GM19023 (cell line): ENCODE measurements around the gene CTBP2.

Experiments
- ATAC-seq: cut with Tn5 transposase; IDR thresholded peaks from one replicate; pipeline ENCODE4 v1.9.1; 2021; ENCODE audit warnings: mild to moderate bottlenecking, moderate library complexity; ENCODE audit not compliant: unreplicated experiment

The CTBP2 gene

DNA sequence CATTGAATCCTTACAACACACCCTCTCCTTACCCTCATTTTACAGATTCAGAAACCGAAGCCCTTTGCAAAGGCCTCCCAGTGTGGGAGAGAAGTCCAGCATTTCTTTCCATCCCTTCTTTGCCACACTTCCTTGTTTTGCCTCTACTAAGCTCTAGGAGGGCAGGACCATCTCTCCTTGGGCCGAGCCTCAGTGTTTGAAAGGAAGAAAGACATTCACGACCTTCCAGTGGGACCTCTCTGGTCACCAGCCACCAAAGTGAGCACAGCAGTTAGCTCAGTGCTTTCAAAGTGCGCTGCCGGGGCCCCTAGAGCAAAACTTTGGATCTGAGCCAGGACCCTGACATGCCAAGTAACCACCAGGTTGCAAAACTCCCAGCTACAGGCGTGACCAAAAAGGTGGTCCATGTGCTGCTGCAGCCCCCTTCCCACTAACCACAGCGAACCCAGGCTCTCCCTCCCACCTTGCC lies 12.4 kb downstream of the CTBP2 start:
- ATAC-seq = no peak

DNA sequence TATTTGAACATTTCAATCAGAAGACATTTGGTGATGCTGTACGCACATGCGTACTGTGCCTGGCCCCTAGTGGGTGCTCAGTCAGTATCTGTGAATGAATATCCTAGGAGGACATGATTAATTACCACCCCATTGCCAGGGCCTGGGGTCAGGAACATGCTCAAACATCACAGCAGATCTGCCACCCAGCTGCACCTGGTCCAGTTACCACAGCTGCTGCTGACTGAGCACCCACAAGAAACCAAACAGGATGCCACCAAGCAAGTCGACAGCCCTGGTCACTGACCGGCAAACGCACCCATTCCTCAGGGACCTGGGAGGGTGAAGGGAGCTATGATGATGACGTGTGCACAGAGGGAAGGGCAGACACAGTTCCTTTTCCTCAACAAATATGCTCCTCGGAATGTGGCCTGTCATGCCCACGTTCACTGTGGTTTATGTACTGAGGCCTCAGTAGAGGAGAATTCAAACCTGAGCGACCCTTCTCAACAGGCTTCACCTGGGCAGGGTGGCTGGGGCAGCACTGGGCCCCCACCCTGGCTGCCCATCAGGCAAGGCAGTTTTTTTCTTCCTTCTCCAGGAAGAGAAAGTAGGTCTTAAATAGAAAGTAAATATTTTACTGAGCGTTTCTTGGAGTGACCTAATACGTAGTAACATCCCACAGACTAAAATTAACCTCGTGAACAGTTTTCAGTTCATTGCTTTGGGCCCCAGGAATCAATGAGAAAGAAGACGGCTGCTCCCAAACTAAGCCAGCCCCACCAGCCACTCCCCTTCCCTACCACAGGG lies 13.4 kb downstream of the CTBP2 start:
- no peak for ATAC-seq

DNA sequence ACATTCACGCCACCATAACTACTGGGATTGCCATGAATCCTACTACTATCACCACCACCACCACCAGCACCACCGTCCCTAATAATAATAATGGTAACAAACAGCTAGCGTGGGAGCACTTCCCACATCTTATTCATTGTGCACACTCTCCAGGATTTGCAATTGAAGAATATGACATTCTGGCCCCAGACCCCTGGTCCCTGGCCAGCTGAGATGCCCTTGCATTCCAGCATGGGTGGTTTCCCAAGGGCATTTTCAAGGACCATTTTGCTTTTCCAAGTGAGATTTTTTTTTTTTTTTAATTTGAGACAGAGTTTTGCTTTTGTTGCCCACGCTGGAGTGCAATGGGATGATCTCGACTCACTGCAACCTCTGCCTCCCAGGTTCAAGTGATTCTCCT lies 14.7 kb downstream of the CTBP2 start:
- ATAC-seq = no peak

DNA sequence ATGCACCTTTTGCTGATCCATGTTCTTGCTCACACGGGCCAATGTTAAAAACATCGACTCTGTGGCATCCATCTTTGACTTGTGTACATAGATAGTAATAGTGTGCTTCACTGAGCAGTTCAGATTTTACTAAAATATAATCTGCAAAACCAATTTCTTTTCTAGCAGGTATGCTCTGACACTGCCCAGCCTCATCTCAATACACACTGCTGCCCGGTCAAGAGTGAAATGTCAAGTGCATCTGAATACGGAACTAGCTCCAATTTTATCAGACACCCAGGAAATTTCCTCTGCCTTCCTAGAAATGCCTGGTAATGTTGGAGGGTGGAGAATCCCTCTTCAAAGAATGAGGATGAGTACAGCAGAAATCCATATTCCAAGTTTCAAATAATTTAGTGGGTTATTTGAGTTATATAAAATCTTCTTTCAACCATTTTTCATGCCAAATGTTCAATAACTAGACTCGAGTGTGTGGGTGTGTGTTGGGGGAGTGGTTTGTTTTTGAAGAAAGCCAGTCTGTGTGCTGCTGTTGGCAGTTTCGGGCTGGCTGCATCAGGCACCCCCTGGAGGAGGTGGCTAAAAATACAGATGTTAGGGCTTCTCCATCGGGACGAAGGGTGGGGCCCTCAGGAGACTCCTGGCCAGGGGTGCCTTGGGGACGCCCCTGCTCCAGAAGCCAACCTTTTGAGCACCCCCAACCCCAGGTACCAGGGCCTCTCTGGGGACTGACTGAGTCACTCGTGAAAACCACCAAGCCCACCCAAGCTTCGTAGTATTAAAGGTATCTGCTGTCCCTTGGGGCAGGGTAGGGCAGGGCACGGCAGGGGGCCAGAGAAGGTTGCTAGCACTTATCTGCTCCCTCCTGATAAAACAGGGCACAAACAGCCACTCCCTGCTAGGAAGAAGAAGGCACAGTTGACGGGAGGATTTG lies 15.4 kb downstream of the CTBP2 start:
- no peak for ATAC-seq

DNA sequence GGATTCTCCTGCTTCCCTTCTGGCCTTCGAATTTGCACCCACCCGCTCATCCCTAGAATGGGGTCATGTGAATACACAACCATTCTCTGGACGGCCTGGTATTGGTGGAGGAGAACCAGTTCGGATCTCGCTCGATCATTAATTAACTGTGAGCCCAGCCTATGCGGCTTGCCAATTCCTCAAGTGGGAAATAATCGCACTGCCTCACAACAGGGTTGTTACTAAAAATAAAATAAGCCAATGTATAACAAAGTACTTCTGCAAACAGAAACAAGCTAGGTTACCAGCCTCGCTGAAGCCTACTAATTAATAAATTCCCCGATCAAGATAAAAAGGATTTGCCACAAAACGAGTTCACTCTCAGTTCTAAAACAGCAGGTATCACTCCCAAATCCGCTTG lies 16.2 kb downstream of the CTBP2 start:
- ATAC-seq = no peak

DNA sequence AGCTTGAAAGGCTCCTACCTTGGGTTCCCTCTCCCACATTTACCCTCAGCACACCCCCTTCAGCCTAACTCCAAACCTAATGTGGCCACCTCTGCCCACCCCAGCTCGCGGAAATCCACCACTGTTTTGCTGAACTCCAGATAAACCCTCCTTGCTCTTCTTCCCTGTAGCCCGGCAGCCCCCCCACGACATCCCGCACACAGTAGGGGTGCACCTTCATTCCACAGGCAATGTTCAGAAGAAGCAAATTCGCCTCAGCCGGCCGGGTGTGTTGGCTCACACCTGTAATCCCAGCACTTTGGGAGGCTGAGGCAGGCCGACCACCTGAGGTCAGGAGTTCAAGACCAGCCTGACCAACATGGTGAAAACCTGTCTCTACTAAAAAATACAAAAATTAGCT lies 17.4 kb downstream of the CTBP2 start:
- ATAC-seq = no peak

DNA sequence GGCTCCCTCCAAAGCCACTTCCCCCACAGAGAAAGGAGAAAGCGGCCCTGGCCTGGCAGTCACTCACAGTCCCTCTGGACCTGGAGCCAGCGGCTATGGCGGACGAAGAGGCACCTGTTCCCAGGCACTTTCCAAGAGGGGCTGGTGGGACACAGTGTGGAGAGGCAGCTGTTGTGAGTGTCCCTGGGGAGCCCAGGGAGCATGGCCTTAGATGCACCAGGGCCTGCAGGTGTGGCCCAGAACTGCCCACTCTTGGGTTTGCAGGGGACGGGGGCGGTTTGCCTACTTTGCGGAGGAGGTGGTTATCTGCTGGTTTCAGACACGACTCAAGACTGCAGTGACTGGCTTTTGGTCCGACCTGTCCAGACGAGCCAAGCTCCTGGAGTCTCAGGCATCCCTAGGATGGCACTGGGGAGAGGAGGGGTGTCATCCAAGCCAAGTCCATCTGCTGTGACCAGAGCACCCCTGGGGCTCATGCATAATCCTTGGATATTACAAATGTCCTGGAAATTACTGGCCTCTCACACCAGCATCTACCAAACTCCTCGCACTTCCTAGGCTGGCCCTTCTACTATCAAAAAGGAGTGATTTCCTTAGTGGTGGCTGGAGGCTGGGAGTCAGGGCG lies 18.4 kb downstream of the CTBP2 start:
- ATAC-seq = no peak

DNA sequence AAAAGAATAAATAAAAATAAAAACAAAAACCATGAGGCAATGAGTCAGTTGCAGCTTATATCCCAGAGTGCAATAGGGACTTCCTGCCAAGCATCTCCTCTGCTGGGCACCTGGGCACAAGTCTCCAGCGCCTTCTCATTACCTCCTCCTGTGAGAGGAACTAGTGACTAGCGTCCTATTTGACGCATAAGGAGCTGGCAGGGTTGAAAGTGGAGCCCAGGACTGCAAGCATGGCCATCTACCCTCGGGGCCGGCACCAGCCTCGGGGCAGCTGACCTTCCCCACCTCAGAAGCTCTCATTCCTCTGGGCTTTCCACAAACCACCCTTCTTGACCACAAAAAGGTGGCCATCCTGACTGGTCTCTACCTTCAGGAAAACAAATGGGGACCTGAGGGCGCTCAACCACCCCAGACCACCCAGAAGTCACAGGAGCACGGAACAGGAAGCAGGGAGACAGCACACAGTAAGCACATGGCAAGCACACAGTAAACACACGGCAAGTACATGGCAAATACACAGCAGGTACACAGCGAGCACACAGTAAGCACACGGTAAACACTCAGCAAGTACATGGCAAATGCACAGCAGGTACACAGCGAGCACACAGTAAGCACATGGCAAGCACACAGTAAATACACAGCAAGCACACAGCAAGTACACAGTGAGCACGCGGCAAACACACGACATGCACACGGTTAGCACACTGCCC lies 19.1 kb downstream of the CTBP2 start:
- no peak for ATAC-seq

DNA sequence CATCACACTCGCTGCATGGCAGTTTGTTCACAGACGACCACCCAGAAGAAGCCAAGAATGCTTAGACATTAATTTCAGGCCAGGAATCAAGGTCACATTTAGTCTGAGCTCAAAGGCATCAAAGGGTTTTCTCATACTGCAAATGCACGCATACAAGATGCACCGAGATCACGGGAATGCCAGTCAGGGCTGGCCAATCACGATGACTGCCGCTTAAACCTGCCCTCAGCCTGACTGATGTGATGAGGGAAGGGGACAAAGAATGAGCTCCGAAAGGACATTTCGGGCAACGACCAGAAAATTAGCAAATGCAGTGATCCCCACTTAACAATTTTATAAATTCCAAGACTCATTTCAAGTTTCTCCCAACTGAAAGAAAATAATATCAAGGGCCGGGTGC lies 20.2 kb downstream of the CTBP2 start:
- ATAC-seq = no peak

DNA sequence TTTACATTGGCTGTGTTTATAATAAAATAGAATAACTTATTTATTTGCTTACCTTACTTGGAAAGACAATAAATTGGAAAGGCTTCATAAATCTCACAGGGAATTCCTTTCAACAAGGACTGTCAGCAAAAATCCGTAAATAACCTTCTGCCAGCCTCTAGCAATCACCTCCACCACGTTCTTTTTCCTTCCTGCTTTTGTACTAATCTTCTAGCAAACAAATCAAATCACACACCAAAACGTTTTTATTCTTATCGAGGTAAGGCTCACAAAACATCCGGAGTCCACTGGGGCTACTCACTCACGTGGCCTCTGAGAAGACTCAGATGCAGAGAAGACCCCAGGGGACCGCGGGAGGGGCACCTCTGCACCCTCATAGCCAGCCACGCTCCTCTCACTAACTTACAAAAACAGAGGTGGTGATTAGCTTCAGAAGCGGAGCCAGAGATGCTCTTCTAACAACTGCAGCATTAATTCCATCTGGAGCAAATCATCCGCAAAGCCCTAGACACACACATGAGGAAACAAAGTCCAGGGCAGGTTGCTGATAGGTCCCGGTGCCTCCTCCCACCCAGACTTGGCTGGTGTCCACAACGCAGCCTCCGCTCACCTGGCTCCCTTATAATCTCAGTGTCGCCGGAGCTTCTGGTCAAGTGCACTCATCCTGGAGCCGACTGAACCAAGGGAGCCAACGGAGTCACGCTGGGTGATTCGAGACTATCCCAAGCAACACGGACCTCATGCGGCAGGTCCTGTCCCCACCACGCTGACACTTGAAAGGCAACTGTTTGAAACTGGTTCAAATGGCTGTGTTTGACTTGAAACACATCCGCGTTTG lies 22.5 kb downstream of the CTBP2 start:
- no peak for ATAC-seq

DNA sequence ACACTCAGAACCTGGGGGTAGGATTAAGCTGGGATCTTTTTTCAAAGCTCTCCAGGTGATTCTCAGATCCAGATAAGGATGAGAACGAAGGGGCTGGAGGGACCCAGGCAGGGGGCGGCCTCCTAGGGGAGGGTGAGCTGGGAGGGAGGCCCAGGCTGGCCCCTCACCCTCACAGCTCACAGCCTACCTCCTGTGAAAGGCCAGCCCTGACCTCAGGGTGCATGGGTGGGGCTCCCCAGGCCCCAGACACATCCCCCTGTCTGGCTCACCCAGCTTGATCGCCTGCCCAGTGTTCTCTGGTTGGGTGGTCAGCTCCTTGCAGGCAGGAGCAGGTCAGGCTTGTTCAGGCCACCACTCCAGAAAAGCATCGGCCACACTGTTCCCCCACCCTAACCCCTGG lies 24.3 kb downstream of the CTBP2 start:
- no peak for ATAC-seq

DNA sequence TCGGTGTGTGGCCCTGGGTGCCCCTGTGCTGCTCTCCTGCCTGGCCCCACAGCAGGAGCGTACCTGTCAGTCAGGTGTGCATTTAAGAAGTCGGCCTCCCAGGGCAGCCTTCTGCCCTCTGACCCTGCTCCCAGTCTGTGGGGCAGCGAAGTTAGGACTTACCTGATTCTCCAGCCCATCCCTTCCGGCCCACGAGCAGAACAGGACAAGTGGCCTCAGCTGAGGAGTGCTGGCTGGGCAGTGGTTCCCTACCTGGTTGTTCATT lies 24.7 kb downstream of the CTBP2 start:
- no peak for ATAC-seq

DNA sequence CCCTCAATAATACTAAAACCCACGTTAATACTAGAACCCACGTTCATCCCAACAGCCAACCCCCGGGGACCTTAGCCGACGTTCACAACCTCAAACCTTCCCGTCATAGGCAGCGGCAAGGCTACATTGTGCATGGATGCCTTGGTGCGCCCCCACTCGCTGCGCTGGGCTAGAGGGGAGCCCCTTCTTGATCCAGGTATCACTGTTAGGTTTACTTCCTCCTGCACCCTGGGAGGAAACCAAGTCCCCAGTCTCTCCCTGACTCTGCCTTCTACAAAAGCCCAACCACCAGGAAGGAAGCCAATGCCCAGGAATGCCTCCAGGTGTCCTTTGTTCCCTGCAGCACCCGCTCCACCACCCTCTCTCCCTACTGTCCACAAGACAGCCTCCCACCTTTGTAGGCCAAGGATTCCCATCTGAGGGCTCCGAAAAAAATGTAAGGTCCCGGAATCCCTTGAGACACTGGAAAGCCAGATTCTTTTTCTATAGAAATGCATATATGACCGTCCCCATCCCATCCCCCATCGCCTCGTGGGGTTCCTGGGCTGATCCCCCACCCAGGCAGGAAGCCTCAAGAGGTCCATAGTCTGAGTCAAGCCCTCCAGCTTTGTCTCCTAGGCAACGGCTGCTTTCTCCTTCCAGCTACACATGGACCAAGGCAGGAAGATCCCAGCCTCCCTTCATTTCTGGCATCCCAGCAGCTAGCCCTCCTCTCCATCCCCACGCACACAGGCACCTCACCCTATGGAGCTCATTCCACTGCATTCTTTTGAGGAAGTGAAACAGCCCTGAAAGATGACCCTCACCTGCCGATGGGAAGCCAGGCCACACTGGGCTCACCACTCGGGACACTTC lies 25.2 kb downstream of the CTBP2 start:
- no peak for ATAC-seq

DNA sequence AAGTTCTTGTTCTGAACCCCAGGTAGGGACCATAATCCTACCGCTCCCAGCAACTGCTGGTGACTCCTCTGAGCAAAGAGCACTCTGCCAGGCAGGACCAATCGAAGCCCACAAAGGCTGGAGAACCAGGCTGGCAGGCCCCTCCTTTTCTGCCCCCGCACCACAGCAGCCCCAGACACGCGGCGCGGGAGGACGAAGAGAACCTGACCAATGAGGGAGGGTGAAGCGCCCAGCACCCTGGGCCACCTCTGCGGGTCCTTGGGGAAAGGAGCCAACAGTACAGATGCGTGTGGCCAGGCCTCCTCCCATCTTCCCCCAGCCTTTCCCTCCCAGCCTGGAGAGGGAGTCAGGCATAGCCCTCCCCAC lies 25.9 kb downstream of the CTBP2 start:
- ATAC-seq = no peak

DNA sequence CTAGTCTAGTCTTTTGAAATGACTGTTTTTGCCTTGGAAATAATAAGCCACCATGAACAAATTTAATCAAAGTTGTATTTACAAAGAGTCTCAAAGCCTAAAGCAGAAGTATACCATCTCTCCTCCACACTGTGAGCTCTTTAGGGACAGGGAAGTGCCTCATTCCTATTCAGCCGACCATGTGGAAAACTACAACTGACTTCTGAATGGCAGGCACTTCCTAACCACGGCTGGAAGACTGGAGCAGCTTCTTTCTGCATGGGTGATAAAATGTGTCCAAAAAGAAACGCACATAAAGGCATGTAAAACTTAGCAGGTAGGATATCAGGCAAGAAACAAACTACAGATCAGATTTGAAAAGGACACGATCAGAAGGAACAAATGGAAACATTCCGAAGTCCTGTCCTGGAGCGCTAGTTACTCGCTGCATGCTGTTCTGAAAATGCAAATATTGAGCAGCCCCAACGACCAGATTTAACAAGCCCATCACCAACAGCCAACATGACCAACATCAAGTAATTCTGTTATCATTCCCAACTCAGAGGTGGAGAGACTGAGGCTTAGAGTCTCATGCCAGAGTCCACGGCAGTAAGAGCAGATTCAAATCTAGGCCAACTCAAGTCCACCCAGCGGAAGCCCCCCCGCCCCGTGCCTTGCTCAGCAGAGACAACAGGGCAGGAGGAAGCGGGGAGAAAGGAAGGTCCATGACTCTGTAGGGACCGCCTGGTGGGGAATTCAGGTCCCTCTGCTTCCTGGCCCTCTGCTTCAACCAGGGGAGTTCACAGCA lies 26.5 kb downstream of the CTBP2 start:
- no peak for ATAC-seq

DNA sequence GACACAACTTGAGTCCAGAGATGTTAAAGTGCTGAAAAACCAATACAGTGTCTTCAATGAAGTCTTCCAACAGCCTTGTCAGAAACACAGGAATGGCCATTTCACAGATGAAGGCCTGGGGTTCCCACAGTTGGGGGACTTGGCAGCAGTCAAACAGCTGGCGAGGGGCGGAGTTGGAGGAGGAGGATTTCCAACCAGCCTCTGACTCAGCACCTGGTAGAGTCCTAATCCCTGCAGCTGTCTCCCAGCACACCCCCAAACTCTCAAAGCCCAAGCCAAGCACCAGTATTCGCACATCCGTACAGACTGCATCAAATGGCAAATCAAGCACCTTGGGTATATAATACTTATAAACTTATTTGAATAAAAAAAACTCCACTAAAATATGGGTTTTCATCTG lies 28.0 kb downstream of the CTBP2 start:
- no peak for ATAC-seq

DNA sequence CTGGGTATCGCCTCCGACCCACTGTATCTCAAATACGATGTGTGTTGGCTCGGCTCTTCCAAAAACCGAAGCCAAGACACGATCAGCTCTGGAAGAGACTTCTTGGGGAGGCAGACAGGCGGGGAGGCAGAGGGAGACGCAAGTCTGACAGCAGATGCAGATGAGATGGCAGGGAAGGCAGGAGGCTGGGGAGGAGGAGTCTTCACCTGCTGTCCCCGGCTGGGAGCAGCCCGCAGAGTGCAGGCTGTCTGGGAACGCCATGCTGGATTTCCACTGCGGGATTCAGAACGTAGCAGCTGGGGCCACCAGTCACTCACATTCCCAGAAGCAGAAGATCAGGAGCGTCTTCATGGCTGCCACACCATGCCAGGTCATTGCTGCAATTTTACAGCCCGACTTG lies 29.4 kb downstream of the CTBP2 start:
- ATAC-seq = no peak

DNA sequence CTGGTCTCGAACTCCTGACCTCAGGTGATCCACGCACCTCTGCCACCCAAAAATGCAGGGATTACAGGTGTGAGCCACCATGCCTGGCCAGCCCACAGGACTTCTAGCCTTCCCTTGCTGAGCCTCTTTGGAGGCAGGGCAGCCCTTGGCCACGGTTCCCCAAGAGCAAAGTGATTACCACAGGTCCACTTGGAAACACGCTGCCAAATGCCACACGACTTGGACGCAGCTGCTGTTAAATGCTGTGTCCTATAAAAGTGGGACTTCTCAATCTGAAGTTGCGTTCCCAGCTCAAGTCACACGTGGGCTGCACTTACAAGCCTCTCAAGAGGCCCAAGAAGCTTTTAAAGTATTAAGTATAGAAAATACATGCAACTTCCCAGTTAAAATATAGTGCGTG lies 30.1 kb downstream of the CTBP2 start:
- no peak for ATAC-seq

DNA sequence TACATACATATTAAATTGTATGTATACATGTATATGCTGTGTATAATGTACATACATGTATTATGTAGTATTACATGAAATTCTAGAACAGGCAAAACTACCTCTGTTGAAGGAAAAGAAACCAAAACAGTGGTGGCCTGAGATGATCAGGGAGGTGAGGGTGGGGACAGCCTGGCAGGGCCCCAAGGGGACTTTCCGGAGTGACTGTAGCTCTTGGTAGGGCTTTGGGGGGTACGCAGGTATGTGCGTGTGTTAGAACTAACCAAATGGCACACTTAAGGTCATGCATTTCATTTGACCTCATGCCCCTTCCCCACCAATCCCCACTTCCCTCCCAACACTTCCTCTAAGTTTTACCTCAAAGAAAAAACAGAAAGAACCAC lies 31.3 kb downstream of the CTBP2 start:
- no peak for ATAC-seq
